Measurements from ENCODE around the gene COL27A1. TPM values are rescaled to one million over a fixed set of nuclear protein-coding genes. Genes with fewer than 3 reads are reported as not detected.

The COL27A1 gene
- total RNA-seq, 2 donors from 2014 or later, result 8.7 to 54.8 TPM

DNA sequence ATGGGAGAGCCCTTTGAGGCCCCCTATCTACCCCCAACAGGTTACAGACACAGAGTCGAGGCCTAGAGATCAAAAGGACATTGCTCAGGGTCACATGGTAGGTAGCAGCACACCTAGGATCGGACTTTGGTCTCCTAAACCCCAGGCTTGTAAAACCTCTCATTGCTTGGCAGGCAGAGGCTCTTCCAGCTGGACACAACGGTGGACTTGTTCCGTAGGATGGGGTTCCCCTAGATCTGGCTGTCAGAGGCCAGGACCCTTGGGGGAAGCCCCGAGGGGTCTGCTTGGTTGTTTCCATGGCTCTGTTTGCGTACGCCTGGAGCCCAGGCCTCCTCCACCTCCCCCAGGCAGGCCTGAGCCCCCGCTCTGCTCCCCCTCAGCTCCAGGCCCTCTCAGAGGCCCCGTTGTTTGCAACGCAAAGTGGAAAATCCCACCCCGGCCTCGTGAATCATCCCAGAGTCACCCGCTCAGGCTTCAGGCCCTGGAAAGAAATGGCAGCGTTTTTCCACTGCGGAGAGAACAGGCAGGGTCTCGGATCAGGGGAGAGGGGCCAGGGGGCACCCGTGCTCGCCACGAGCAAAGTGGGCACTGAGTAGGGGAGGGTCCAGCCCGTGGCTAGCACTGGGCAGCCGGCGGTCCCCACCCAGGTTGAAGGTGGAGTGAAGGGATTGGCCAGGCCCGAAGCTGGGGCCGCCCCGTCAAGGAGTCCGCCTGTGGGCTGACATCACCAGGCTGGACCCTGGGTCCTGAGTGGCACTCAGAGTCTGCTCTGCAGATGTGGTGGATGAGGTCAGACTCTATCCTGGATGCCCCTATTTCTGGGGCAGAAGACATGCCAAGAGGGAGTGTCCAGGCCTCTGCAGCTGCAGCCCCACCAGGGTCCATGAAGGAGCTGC is 19.8 kb downstream of the COL27A1 start:
- Histone ChIP-seq H3K4me3 (no peak overlapping the region), H3K27ac (peak overlapping the region; percentile 38), H3K36me3 (no peaks in the 10 kb centered on the region), H3K4me1 (replicated peaks) (no peaks in the 10 kb centered on the region), H3K9me3 (no peaks in the 10 kb centered on the region), H3K27me3 (replicated peaks; ENCODE audit: insufficient read depth) (no peaks in the 10 kb centered on the region)
- no peak for DNase-seq (ENCODE audit: low spot score)
- intact Hi-C loops (cut with DNase I), result no loop called here
- no peak for TF ChIP-seq POLR2A (IDR thresholded peaks at IDR 0.05)
- TF ChIP-seq, protein P1, sequence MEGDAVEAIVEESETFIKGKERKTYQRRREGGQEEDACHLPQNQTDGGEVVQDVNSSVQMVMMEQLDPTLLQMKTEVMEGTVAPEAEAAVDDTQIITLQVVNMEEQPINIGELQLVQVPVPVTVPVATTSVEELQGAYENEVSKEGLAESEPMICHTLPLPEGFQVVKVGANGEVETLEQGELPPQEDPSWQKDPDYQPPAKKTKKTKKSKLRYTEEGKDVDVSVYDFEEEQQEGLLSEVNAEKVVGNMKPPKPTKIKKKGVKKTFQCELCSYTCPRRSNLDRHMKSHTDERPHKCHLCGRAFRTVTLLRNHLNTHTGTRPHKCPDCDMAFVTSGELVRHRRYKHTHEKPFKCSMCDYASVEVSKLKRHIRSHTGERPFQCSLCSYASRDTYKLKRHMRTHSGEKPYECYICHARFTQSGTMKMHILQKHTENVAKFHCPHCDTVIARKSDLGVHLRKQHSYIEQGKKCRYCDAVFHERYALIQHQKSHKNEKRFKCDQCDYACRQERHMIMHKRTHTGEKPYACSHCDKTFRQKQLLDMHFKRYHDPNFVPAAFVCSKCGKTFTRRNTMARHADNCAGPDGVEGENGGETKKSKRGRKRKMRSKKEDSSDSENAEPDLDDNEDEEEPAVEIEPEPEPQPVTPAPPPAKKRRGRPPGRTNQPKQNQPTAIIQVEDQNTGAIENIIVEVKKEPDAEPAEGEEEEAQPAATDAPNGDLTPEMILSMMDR (IDR thresholded peaks at IDR 0.05), result no peak
- no peak for TF ChIP-seq POLR2AphosphoS5 (IDR thresholded peaks at IDR 0.05)
- 52% methylated on average over 25 of the region's 26 CpGs for WGBS

DNA sequence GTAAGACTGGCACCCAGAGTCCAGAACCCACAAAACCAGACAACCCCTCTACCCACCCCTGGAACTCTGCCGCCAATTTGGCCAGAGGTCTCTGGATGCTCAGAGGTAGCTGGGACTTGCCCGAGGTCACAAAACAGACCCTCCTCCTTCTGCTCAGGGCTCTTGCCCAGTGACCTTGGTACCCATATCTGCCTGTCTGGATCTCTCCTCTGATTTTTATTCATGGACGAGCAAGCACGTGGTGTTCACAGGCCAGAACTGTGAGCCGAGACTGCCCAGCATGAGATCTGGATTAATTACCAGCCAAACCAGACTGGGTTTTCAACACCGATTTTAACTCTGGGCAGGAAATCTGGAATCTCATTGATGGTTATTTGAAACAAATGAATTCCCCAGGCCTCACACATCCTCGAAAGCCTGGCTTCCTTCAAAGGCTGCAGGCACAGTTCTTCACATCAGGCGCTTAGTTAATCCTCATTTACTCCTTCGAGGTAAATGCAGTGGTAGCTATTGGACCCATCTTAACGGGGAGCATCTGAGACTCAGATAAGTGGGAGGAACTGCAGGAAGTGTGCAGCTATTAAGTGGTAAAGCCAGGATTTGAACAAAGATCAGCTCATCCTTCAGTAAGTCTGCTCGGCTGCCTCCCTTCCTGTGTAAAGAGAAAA is 21.4 kb downstream of the COL27A1 start:
- Histone ChIP-seq H3K9me3 (no peaks in the 10 kb centered on the region), H3K4me3 (no peak overlapping the region), H3K36me3 (no peaks in the 10 kb centered on the region), H3K27me3 (replicated peaks; ENCODE audit: insufficient read depth) (no peaks in the 10 kb centered on the region), H3K4me1 (replicated peaks) (no peaks in the 10 kb centered on the region), H3K27ac (no peak overlapping the region)
- WGBS, result 57% methylated on average over 11 of the region's 11 CpGs
- TF ChIP-seq, protein P1 (IDR thresholded peaks at IDR 0.05), result no peak
- TF ChIP-seq POLR2AphosphoS5 (IDR thresholded peaks at IDR 0.05) (no peak), POLR2A (IDR thresholded peaks at IDR 0.05) (no peak)
- DNase-seq (ENCODE audit: low spot score), result no peak
- intact Hi-C loops (cut with DNase I), result no loop called here

DNA sequence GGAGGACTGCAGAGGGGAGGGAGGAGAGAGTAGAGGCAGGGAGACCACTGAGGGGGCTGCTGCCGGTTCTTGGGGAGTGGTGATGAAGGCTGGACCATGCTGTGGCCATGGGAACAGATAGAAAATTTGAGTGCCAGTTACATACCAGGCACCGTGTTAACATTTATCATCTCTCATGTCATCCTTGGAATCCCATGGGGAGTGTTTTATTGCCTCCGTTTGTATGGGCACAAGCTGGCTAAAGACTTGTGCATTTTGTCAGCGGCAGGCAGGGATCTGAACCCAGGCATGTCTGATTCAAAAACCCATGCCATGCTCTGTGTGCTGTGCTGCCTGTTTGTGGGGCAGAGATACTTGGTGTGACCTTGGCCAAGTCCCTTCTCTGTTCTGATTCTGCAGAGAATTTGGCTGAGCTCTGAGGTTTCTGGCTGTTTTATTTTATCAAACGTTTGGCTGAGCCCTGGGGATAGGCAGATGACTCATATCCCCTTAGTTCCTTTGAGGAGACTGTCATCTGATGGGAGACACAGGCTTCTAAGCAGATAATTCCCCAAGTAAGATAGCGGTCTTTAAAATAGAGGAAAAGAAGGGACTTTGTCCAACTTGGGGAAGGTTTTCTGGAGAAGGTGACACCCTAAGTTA is 22.2 kb downstream of the COL27A1 start:
- intact Hi-C loops (cut with DNase I), result no loop called here
- Histone ChIP-seq H3K4me1 (replicated peaks) (no peaks in the 10 kb centered on the region), H3K27me3 (replicated peaks; ENCODE audit: insufficient read depth) (no peaks in the 10 kb centered on the region), H3K36me3 (no peaks in the 10 kb centered on the region), H3K27ac (no peak overlapping the region), H3K4me3 (no peak overlapping the region), H3K9me3 (no peaks in the 10 kb centered on the region)
- no peak for TF ChIP-seq POLR2AphosphoS5 (IDR thresholded peaks at IDR 0.05)
- no peak for TF ChIP-seq POLR2A (IDR thresholded peaks at IDR 0.05)
- TF ChIP-seq, protein P1 (IDR thresholded peaks at IDR 0.05), result no peak
- WGBS, result 35% methylated on average over 6 of the region's 6 CpGs
- DNase-seq (ENCODE audit: low spot score), result no peak

DNA sequence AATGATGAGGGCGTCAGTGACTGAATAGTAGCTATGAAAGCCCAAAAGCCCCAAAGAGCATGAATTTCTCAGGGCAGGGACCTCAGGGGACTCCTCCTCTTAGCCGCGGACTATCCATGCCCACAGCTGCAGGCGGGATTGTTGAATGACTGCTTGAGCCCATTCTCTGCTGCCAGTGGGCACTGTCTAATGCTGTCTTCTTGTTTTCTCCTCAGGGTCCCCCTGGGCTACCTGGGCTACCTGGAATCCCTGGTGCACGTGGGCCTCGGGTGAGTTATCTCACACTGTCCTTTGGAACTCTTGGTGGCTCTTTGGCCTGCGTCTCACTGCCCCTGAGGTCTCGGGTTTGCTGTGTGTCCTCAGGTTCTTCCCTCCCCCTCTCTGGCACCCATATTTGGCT is 22.7 kb downstream of the COL27A1 start:
- intact Hi-C loops (cut with DNase I), result no loop called here
- Histone ChIP-seq H3K4me1 (replicated peaks) (no peaks in the 10 kb centered on the region), H3K4me3 (no peak overlapping the region), H3K27ac (no peak overlapping the region), H3K27me3 (replicated peaks; ENCODE audit: insufficient read depth) (no peaks in the 10 kb centered on the region), H3K36me3 (no peaks in the 10 kb centered on the region), H3K9me3 (no peaks in the 10 kb centered on the region)
- WGBS, result 85% methylated on average over 8 of the region's 8 CpGs
- TF ChIP-seq, protein P1 (IDR thresholded peaks at IDR 0.05), result no peak
- TF ChIP-seq POLR2AphosphoS5 (IDR thresholded peaks at IDR 0.05) (no peak), POLR2A (IDR thresholded peaks at IDR 0.05) (no peak)
- no peak for DNase-seq (ENCODE audit: low spot score)

Measured in prostate gland (tissue), 2 donors.